NCI-H82 (cell line): ENCODE data around the gene CD7.
A peak's percentile ranks its signal among the peaks of the same experiment; 100 is the strongest.

Experiments
- DNase-seq: peaks from one replicate; lab custom pipeline; 2025; lab: John Stamatoyannopoulos, UW

The CD7 gene

DNA sequence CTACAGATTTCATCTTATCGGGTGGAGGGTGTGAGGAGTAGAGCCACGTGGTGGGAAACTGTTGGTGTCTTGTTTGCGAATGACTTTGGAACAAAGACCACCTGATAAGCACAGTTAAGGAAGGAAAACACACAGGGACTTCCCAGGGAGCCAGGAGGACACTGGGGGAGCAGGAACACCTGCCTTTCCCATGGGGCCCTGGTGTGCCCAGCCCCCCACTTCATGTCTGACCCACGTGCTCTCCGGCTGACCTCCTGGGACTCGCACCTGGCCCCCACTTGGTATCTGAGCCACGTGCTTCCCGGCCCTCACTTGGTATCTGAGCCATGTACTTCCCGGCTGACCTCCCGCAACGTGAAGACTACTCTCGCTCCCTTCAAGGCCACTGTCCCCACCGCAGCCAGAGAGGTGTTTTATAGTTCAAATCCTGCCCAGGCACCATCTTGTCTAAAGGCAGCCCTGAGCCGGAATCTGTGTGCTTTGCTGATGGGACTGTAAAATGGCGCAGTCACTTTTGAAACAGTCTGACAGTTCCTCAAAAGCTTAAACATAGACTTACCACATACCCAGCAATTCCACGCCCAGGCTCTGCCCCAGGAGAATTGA lies 38.5 kb downstream of the CD7 start:
- DNase-seq: no peak

DNA sequence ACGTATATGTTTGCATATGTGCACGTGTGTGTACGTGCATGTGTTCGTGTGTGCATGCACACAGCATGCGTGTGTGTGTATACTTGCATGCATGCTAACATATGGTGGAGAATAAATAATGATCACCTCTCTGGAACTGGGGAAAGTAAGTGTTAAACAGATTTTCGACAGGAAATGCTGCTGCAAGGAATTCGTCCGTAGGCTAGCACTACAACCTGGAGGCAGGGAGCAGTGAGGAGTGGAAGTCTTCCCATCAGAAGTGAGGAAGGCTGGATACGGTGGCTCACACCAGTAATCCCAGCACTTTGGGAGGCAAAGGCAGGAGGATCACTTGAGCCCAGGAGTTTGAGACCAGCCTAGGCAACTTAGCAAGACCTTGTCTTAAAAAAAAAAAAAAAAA lies 39.1 kb downstream of the CD7 start:
- no peak for DNase-seq

DNA sequence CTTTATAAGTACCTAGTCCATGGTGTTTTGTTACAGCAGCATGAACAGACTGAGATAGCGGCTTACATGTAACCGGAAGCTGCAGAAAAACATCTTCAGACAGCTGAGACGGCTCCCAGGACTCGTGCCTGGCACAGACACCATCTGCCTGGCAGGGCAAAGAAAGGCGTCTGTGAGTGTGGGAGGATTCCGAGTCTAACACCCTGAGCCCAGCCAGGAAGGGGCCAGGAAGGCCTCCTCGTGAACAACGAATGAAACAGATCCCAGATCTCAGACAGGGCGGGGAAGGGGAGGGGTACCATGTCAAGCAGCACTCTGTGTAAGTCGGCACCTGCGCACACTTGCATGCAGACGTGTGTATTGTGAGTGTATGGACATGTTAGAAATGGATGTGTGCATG lies 39.6 kb downstream of the CD7 start:
- DNase-seq: peak; percentile 23

DNA sequence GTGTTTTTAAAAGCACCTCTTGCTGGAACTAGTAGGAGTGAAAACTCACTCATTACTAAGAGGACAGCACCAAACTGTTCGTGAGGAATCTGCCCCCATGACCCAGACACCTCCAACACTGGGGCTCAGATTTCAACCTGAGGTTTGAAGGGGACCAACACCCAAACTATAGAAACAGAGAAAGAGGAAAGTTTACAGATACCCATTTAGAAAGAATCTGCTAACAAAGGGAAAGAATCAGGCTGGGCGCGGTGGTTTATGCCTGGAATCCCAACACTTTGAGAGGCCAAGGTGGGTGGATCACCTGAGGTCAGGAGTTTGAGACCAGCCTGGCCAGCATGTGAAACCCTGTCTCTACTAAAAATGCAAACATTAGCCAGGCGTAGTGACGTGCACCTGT lies 40.5 kb downstream of the CD7 start:
- no peak for DNase-seq

DNA sequence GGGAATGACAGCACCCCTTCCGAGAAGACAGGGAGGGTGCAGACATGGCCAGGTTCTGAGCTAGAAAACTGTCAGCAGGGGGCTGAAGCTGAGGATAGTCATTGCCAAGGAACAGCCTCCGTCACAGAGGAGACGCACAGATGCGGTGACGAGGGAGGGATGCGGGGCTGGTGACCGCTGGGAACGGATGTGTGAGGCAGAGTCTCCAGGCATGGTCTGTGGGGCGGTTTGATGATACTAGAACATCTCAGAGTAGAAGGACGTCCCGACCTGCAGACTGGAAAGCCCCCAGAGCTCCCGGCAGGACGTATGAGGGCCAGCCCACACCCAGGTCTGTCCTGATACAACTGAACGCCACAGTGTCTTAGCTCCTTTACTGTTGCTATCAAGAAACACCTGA lies 42.1 kb downstream of the CD7 start:
- DNase-seq: no peak

DNA sequence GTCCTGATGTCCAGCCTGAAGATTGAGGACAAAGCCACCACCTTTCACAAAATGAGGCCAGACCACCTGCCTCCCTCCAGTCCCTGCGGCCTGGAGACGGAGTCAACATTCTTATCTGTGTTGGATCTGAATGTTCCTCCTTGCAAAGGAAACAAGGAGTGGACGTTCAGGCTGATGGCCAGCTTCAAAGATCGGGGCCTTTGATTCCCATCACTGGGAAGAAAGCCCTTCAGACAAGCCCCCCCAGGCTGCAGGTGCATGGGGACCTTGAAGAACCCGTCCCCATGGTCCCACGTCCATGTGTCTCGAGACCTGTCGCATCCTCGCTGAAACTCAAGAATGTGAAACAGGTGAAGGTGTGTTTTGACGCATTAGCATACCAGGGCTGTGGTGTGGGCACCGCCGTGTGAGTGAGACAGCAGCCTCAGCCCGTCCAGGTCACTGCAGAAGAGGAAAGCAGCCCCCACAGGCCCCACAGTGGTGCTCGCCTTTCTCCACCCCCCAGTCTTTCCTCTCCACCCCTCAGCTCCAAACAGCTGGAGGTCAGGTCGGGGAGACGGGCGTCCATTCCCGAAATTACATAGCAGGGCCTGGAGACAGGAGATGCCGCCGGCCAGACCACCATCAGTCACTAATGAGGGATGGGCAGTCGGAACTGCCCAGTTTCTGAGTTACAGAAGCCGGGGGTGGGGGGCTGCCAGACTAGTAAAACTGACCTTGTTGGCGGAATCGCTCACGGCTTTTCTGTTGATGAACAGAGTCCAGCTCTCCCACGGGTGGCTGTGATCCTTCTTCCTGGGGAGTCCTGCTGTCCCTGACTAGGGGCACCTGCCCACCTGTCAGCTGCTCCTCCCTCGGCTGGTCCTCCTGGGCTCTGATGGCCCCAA lies 43.0 kb downstream of the CD7 start:
- no peak for DNase-seq

DNA sequence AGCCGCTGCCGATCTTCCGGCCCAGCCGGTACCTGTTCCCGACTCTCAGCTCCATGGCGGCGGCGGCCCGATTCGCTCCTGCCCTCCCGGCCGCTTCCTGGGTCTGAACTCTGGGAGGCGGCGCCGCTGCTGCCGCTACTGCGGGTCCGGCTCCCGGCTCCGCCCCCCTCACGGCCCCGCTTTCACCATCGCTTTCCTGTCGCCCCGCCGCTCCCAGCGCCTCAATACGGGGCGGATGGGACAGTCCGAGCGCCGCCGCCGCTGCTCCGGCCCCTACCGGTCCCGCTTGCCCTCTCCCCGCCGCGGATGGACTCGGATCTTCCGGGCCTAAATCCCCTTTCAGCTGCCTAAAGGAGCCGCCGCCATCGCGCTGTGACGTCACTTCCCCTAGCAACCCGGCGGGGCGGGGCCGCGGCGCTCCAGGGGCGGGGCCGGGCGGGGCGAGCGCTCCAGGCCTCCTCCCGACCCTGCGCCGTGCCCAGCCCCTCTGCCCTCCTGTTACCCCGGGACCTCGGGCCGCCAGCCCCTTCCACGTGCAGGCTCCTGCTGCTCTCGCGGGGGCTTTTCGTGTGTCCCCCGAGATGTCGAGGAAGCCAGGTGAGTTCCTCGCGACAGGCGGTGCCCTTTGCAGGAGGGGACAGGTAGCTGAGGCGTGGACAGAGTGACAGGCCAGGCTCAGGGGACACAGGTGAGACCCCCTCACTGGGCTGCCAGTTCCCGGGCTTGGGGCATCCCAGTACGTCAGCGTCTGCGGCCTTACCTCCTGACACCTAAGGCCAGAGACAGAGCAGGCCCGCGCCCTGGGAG lies 43.9 kb downstream of the CD7 start, which contains the start of gene CSNK1D:
Gene CSNK1D (minus strand): TSS at position 374 of the 807 bp plus-strand sequence. CDS start 319 bp downstream, at position 55.
- DNase-seq: peak; percentile 95

DNA sequence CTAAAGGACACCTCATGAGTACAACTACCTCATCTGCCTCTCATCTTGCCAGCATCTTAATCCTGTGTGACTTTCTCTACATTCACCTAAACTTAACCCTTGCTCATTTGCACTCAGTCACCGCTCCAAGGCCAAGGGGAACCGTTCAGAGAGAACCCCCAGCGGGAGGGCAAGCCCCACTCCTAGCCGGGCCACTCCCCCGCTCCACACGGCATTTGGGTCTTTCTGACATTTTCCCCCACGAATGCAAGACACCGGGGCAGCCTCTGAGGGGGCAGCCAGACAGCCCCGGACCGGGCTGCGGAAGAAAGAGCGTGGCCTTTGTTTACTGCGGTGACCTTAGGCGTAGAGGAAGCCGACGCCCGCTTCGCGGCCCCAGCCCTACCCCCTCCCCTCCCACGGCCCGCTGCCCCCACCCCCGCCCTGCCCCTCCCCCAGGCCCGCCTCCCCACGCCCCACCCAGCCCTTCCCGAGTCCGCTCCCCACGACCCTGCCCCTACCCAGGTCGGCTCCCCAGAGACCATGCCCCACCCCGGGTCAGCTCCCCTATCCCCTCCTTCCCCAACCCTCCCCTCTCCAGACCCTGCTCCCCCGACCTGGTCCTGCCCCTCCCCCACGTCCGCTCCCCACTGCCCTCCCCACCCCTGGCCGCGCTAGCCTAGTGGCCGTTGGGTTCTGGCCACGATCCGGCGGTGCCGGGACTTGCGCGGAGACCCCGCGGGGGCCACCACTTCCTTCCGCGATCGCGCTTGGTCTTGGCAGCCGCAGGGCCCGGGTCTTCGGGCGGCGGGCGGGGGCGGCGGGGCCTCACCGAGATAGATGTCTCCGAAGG lies 44.7 kb downstream of the CD7 start:
- peak; percentile 71 for DNase-seq

DNA sequence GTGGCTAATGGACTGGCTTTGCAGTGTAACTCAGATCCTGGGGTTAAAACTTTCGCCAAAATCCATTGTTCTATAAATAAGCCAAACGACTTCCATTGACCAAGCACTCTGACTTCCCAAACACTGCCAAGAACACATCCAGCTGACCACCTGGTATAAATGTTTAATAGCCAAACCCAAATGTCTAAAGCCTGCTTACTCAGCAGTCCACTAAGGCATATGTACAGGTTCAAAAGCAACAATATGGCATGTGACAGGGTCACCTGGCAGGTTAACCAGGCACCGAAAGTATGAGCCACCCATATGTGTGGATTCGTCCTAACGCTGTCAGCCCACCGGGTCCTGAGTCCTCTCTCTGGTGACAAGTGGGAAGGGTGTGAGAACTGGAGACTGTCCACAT lies 46.0 kb downstream of the CD7 start:
- DNase-seq: no peak

DNA sequence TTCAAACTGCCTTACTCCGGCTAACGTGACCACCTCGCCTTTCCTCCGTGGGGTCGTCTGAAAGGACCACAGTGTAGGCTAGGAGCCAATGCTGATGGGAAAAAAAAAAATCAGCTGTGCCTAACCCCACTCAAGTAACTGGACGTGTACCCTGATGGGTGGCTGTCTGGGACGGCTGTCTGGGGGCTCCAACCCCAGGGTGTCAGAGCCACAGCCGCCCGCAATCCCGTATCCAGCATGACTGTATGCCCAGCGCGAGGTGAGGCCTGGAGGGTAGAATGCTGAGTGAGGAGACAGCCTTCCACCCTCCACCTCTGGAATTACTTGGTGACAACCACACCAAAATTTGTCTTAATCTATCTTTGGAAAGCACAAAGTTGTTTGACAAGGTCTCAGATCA lies 46.8 kb downstream of the CD7 start:
- DNase-seq: no peak

DNA sequence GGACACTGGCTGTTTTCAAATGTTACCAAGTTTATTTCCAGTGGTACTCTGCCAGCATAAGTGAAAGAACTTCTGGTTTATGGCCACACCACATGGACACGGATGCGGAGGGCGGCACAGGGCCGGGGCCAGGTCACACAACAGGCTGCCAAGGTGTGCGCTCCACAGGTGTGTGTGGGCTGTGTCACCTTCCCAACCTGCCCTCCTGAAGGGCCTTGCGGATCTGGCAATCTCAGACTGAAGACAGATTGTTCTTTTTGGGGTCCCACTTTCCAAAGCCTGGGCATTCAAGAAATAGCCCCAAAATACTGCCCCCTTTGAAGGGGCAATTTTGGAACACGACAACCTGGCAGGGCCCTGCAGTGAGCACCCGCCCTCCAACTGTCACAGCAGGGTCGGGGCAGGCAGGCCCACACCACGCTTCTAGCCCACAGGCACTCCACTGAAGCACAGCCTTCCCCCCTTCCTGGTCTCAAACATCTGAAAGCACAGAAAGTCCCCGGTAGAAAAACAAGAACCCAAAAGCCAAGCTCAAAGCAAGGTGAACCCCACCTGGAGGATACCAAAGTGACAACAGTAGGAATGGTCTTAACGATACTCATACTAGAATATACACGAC lies 47.4 kb downstream of the CD7 start:
- DNase-seq: no peak

DNA sequence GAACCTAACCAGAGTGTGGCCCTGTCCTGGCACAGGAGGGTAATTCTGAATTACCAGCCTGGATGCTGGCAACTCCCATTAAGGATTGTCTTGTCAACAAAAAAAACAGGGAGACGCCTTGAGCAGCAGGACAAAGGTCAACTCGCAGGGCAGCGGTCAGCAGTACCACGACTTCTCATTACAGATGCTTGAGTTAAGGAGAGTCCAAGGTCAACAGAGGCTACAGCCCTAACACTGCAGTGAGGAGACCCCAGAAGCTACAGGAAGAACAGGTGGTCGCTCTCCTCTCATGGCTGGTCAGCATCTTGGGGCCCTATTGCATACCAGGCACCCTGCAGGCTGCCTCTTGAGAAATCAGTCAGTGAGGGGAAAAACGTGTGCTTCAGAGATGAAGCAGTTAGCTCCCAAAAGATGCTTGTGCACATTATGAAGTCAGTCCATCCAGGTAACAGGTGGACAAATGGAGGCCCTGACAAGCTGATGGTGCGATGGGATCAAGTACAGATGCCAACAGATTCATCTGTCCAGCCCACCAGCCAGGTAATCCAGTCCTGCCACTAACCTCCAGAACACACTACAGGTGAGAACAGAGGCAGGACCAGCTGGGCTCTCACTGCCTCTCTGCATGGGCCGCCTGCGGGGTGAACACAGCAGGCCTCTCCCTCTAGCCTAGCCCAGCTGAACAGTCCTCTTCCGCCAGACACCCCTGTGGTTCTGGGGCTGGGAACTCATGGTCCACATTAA lies 48.1 kb downstream of the CD7 start:
- DNase-seq: no peak

DNA sequence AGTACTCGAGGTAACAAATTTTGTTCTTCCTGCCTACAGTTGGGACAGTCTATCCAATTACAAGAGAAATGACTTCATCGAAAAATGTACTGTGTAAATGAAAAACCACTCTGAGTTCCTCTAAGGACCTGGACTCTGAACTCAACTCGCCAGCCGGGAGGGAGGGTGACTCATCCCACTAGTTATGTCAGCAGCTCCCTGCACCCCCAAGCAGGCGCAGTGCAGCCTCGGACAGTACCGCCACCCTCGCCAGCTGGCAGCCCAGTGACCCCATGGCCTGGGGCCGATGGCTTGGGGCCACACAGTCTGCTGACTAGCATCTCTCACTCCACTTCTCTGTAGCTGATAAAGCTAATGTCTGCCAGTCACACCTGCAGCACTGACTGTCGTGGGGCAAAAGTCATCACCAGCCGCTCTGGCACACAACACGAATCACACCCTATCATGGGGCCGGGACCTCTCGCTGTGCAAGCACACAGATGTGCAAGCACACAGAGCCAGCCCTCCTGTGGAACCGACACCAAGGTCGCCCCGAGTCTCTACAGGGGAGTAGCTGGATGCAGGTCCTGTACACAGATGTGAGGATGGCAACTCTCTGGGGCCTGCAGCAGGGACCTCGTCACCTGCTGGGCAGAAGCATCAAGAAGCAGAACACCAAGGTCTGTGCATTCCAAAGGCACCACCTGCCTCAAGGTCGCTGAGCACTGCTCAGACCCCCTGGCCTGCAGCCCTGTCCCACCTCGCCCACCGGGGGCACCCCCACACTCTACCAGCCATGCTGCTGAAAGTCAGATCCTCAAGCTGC lies 49.6 kb downstream of the CD7 start:
- DNase-seq: no peak

DNA sequence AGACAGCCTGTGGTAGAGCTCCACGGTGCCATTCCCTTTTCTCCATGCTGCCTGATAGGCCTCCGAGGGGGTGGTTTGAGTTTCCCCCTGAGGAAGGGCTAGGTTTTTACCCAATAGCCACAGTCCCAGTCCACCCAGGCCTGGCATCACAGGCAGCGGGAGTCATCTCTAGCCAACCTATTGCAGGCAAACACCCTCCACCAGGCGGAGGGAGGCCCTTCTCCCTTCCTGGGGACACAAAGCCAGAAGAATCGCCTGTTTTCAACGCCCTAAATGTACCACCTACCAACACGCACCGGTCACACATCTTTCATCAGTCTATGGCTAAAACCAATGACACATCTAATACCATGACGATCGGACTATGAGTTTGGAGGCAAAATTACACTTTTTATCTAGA lies 51.3 kb downstream of the CD7 start:
- DNase-seq: no peak
